Heart left ventricle (tissue), 13 donors: ENCODE data around the gene MATR3.

Source experiments
- POLR2A ChIP-seq, 2 donors: fragments of 450-650 bp; IDR thresholded peaks; one replicate each; pipeline ENCODE4 v1.6.1; 2017; ENCODE audit warnings: antibody characterized with exemption in 2 of 2, mild to moderate bottlenecking in 2 of 2, moderate library complexity in 2 of 2
- TF ChIP-seq, protein P1 (sequence below), 12 donors: fragments of 200-600 bp; sonication (generic) in 4 of 12; IDR thresholded peaks; one replicate each; pipeline versions ENCODE4 v1.5.0 to v1.8.0; 2018 to 2022; ENCODE audit warnings: antibody characterized with exemption in 12 of 12, mild to moderate bottlenecking in 5 of 12
- donor health status: ischemic (EF 13 %, LVEDD 7.1; RV severe dilation, severe dysfunction).
- donor health status: DM: no; HTN: yes; CAD: no.
- donor health status: DM: no; HTN: no; CAD: no.
- donor health status: ischemic (EF 25% LVEDD 6.9; RV normal size, moderate dysfunction).
- donor health status: ischemic (EF 25% LVEDD 5.7; RV mildly dilated, moderate dysfunction).
- donor health status: ischemic (EF 35%, LVEDD 5.7; RV mildly dilated, moderate dysfunction).
- donor health status: nonischemic (EF 11% LVEDD 7.7; RV severe dilation, severe dysfunction).
- donor health status: DM: yes; HTN: yes; CAD: no.
- donor health status: PGD.
- donor health status: ischemic (EF 29% LVEDD 5.4; RV normal size, mild dysfunction).
- donor health status: nonischemic (EF 23%, LVEDD 6.1; RV moderate dilation, normal function).

DNA sequence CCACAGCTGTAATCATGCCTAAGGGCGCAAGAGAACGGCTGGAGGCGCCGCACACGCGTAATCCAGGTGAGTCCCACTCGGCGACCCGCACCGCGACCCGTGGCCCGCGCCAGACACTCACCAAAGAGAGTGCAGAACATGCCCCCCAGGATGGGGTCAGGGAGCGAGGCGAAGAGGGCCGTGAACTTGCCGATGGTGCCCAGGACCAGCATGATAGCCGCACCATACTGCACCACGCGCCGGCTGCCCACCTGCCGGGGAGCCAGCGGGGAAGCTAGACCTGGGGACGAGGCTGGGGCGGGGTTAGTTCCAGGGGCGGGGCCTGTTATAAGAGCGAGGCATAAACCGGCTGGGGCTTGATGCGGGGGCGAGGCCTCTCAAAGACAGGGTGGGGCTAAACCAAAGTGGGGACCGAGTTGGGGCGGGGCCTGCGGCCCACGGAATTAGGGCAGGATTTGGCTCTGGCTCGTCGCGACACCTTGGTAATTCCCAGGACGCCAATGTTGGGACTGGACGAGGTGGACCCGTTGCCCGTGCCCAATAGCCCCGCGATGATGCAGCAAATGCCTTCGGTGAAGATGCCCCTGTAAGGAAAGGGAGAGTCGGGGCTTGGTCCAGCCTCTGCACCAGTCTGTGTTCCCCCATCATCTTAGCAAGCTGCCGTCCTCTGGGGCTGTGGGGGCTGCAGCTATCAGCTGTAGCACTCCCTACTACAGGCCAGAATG is 84.7 kb downstream of the MATR3 start:
- TF ChIP-seq, protein P1, sequence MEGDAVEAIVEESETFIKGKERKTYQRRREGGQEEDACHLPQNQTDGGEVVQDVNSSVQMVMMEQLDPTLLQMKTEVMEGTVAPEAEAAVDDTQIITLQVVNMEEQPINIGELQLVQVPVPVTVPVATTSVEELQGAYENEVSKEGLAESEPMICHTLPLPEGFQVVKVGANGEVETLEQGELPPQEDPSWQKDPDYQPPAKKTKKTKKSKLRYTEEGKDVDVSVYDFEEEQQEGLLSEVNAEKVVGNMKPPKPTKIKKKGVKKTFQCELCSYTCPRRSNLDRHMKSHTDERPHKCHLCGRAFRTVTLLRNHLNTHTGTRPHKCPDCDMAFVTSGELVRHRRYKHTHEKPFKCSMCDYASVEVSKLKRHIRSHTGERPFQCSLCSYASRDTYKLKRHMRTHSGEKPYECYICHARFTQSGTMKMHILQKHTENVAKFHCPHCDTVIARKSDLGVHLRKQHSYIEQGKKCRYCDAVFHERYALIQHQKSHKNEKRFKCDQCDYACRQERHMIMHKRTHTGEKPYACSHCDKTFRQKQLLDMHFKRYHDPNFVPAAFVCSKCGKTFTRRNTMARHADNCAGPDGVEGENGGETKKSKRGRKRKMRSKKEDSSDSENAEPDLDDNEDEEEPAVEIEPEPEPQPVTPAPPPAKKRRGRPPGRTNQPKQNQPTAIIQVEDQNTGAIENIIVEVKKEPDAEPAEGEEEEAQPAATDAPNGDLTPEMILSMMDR (IDR thresholded peaks at IDR 0.05), result no peak
- TF ChIP-seq POLR2A (IDR thresholded peaks at IDR 0.05), result no peak
